GM12872 (cell line): ENCODE data around the gene PRM1.

Experiments used
- TF ChIP-seq, protein P1 (sequence below): IDR thresholded peaks from 3 replicates; pipeline ENCODE4 v1.5.1; 2011; ENCODE audit warnings: low read depth, mild to moderate bottlenecking, low read length, moderate library complexity; ENCODE audit not compliant: insufficient read depth

The PRM1 gene

DNA sequence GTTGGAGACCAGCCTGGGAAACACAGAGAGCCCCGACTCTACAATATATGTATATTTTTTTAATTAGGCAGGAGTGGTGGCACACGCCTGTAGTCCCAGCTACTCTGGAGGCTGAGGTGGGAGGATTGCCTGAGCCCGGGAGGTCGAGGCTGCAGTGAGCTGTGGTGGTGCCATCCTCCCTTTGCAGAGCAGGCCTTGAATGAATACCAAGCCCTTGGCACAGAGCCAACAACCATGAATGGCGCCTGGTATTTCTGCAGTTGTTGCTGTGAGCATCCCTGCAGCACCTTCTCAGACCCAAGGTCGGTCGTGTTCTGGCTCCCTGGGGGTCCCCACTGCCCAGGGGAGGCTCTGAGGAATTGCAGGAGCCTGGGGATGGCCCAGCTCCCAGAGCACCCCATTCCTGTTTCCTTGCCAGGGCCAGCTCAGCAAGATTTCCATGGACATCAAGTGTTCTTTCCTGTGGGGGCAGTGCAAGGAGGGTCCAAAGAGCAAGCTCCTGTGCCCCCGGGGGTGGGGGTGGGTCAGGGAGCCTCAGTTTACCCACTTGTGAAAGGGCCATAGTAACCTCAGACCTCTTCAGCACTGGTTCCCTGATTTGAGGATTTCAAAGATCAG lies 38.5 kb upstream of the PRM1 start:
- TF ChIP-seq, protein P1, sequence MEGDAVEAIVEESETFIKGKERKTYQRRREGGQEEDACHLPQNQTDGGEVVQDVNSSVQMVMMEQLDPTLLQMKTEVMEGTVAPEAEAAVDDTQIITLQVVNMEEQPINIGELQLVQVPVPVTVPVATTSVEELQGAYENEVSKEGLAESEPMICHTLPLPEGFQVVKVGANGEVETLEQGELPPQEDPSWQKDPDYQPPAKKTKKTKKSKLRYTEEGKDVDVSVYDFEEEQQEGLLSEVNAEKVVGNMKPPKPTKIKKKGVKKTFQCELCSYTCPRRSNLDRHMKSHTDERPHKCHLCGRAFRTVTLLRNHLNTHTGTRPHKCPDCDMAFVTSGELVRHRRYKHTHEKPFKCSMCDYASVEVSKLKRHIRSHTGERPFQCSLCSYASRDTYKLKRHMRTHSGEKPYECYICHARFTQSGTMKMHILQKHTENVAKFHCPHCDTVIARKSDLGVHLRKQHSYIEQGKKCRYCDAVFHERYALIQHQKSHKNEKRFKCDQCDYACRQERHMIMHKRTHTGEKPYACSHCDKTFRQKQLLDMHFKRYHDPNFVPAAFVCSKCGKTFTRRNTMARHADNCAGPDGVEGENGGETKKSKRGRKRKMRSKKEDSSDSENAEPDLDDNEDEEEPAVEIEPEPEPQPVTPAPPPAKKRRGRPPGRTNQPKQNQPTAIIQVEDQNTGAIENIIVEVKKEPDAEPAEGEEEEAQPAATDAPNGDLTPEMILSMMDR, result no peak

DNA sequence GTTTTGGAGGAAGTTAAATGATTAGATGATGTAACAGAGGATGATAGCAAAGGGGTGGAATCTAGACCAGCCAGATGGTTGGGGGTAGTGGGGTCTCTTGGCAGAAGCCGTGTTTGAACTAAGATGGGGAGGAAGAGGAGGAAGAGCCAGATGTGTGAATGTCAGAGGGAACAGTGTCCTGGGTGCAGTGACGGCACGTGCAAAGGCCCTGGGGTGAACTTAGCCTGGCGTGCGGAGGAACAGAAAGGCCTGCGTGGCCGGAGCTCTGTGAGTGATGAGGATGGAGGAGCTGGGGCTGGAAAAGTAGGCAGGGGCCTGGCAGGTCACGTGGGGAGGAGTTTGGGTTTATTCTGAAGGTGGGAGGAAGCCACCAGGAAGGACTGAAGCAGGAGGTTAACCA lies 37.7 kb upstream of the PRM1 start:
- TF ChIP-seq, protein P1, result no peak

DNA sequence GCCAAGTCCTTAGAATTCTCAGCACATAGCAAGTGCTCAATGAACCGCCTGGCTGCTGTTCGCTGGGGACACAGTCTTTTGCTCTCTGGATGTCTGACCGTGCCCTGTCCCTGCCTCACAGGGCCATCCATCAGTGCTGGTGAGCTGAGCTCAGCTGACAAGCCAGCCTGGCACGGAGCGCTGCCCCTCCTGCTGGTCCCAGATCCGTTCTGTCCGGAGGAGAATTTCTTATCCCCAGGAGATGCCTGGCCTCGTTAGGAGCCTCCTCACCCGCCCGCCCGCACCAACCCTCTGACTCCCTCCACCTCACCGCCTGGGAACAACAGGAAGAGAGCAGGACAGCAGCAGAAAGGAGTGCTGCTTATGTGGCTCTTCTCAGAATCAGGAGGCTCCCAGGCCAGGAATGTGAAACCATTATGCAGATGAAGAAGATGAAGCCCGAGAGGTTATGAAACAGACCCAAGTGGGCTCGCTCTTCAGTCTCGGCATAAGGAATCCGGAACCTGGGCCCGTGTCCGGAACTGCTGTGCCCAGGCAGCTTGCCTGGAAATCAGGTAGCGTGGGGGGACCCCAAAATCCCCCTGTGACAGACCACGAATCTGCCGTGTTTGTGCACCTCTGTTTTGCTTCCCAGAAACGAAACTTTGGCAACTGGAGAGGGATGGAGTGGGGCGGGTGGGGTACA lies 35.3 kb upstream of the PRM1 start:
- TF ChIP-seq, protein P1, result no peak

DNA sequence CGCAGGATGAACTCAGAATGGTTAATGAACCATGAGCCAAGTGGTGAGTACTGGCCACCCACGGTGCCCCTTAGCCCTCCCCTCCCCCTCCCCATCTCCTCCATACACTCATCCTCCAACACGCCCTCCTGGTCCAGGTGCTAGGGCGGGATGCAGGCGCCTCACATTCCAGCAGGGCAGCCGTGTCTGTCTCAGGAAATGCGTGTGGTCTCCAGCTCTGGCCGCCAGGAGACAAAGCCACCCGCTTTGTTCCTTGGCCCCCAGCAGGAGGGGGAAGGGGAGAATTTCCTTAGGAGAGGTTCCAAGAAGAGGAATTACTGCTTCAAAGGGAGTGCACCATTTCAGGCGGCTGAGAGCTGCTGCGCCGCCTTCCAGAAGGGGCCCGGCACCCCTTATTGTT lies 34.4 kb upstream of the PRM1 start:
- TF ChIP-seq, protein P1, result no peak

- TF ChIP-seq, protein P1, result no peak
Measured at GRCh38 chr16:11314309-11314894, 33.3 kb upstream of the PRM1 start.

DNA sequence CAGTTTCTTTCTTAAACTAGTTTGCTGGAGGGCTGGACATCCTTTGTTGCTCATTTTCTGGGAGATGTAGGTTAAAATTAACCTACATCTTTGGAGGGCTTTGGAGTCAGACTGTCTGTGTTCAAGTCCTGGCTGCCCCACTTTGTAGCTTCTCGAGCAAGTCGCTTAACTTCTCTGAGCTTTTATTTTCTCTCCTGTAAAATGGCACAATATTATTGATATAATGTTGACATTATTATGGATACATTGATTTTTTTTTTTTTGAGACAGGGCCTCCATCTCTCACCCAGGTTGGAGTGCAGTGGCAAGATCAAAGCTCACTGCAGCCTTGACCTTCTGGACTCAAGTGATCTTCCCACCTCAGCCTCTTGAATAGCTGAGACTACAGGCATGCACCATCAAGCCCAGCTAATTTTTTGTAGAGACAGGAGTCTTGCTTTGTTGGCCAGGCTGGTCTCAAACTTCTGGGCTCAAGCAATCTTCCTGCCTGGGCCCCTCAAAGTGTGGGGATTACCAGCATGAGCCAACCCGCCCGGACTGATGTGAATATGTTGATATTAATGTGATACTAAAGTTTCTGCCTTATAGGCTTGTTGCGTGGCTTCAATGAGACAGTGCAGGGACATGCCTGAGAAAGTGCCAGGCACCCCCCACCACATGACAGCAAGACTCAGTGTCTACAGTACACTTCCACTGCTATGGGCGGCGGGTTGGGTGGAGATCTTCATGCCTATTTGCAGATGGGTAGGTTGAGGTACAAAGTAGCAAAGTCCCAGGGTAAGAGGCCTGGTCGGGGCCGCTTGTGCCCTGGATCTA lies 32.6 kb upstream of the PRM1 start:
- TF ChIP-seq, protein P1, result no peak
